AG04449 (cell line): ENCODE data around the gene RPL6.

Experiments
- CTCF ChIA-PET: fragments of 350-600 bp; formaldehyde crosslinking; extraction: SDS; loops from one replicate; lab custom pipeline; 2021; ENCODE audit warnings: antibody characterized with exemption; lab: Yijun Ruan, JAX
- POLR2A ChIA-PET: fragments of 400-600, 350-600 bp; formaldehyde crosslinking; extraction: SDS; loops from one replicate; lab custom pipeline; 2020; ENCODE audit warnings: antibody characterized with exemption, inconsistent platforms; lab: Yijun Ruan, JAX
- DNase-seq: peaks from one replicate; pipeline ENCODE4 v3.0.0-alpha.2; 2010; ENCODE audit warnings: low read depth, low spot score
- H3K4me3 ChIP-seq: 2 replicates; pipeline ENCODE4 v1.5.1; 2011; ENCODE audit warnings: low read depth, mild to moderate bottlenecking, control low read depth, low read length
- TF ChIP-seq, protein P1 (sequence below): IDR thresholded peaks from one replicate; pipeline ENCODE4 v1.5.1; 2011; ENCODE audit warnings: mild to moderate bottlenecking, moderate library complexity, low read length, control low read depth, inconsistent platforms; ENCODE audit not compliant: insufficient read depth; ENCODE audit errors: missing control alignments

The RPL6 gene

GRCh38 chr12:112431965-112432364, 22.6 kb upstream of the RPL6 start:
- POLR2A ChIA-PET = no interaction called here
- CTCF ChIA-PET = no interaction called here

DNA sequence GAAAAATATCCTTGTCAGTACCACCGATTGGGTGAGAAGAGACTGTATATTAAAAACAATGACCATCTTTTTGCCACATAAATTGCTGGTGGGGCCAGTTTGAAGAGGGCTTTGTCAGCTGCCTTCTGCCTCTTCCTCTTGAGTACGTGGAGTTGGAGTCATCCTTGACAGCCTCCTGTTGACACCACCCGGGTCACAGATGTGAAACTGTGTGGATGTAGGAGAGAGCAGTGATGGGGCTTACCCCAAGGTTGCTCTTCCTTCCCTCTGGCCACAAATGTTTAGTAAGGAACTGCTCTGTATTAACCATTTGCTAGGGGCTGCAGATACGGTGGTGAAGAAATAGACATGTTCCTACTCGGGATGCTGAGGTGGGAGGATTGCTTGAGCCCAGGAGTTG, 21.5 kb upstream of the RPL6 start:
- TF ChIP-seq, protein P1, sequence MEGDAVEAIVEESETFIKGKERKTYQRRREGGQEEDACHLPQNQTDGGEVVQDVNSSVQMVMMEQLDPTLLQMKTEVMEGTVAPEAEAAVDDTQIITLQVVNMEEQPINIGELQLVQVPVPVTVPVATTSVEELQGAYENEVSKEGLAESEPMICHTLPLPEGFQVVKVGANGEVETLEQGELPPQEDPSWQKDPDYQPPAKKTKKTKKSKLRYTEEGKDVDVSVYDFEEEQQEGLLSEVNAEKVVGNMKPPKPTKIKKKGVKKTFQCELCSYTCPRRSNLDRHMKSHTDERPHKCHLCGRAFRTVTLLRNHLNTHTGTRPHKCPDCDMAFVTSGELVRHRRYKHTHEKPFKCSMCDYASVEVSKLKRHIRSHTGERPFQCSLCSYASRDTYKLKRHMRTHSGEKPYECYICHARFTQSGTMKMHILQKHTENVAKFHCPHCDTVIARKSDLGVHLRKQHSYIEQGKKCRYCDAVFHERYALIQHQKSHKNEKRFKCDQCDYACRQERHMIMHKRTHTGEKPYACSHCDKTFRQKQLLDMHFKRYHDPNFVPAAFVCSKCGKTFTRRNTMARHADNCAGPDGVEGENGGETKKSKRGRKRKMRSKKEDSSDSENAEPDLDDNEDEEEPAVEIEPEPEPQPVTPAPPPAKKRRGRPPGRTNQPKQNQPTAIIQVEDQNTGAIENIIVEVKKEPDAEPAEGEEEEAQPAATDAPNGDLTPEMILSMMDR = no peak
- no peak overlapping the region for H3K4me3 ChIP-seq
- DNase-seq = no peak
- POLR2A ChIA-PET = no interaction called here
- CTCF ChIA-PET = no interaction called here

More at GRCh38 chr12:112431965-112432364, 22.6 kb upstream of the RPL6 start:
- no peak overlapping the region for H3K4me3 ChIP-seq
- no peak for DNase-seq
- TF ChIP-seq, protein P1 = no peak

DNA sequence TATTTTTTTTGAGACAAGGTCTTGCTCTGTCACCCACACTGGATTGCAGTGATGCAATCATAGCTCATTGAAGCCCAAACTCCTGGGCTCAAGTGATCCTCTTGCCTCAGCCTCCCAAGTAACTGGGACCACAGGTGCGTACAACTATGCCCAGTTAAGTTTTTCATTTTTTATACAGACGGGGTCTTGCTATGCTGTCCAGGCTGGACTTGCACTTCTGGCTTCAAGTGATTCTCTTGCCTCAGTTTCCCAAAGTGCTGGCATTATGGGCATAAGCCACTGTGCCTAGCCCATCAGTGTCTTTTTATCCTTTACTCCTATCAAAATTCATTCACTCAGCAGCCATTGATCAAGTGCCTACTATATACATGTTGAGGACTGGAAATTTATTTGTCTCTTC, 18.4 kb upstream of the RPL6 start:
- CTCF ChIA-PET = no interaction called here
- no peak overlapping the region for H3K4me3 ChIP-seq

DNA sequence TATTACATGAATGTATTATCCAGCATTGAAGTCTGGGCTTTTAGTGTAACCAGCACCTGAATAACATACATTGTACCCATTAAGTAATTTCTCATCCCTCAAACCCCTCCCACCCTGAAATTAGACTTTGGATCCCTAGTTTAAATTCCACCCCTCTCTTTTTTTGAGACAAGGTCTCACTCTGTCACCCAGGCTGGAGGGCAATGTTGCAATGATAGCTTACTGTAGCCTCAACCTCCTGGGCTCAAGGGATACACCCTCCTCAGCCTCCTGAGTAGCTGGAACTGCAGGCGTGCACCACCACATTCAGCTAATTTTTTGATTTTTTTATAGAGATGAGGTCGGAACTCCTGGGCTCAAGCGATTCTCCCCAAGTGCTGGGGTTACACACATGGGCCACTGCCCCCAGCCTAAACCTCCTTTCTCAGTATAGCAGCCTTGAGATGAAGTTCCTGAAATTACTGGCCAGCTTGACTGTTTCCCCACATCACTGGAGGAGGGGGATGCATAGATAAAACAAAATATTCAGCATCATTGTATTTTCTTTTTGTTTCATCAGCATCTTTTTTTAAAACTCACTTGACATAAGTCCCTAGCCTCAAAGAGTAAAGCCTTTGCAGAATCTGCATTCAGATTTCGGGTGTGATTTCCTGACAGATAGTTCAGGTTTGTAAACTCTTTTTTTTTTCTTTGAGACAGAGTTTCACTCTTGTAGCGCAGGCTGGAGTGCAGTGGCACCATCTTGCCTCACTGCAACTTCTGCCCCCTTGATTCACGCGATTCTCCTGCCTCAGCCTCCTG, 16.4 kb upstream of the RPL6 start:
- ChIA-PET CTCF (no interaction called here), POLR2A (no interaction called here)
- TF ChIP-seq, protein P1 = no peak
- H3K4me3 ChIP-seq = no peak overlapping the region
- DNase-seq = no peak

More for the DNA sequence above, 18.4 kb upstream of the RPL6 start:
- DNase-seq = no peak
- TF ChIP-seq, protein P1 = no peak
- POLR2A ChIA-PET = interaction anchor here (0.7 kb wide), 1 partner anchor 209 kb away, joined by 3 read pairs; no protein-coding TSS in a partner anchor

DNA sequence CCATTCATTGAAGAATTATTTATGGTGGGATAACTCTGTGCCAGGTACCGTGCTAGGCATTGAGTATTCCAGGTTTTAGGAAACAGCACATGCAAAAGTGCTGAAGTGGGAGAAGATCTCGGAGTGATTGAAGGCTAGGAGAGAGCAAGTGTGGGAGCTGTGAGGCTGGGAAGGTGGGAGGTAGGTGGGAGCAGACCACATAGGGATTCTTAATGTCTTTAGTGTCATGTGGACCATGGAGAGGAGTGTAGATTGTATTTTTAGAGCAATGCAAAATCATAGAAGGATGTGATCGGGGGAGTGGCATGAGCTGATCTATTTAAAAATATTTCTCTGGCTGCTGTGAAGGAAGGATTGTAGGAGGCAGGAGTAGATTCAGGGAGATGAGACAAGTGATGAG, 14.7 kb upstream of the RPL6 start:
- POLR2A ChIA-PET = no interaction called here
- DNase-seq = no peak
- TF ChIP-seq, protein P1 = no peak
- CTCF ChIA-PET = interaction anchor here (2.1 kb wide), 1 partner anchor 13 kb away, joined by 7 read pairs; no protein-coding TSS in a partner anchor
- no peak overlapping the region for H3K4me3 ChIP-seq

DNA sequence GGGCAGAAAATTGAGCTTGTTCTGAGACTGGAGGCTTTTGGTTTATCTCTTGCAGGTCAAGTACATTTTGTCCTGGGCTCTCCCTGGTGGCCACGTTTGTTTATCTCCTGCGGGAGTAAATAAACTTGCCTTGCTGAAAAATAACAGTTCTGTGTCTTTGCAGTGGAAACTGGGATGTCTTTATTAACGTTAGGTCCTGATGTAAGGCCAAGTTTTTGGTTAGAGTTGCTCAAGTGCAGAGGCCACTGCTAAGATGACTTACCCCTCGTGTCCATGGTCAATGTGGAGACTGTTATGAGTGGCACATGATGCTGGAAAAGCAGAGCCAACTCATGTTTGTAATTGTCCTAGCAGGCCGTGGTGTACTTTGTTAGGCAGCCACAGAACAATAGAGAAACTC, 13.1 kb upstream of the RPL6 start:
- H3K4me3 ChIP-seq = no peak overlapping the region
- ChIA-PET CTCF (no interaction called here), POLR2A (no interaction called here)
- TF ChIP-seq, protein P1 = no peak
- no peak for DNase-seq
